Measurements from ENCODE around the gene ZNF77.

- TF ChIP-seq CTCF (IDR thresholded peaks at IDR 0.05) (no peak), POLR2A (IDR thresholded peaks at IDR 0.05) (no peak)
Measured at GRCh38 chr19:2923510-2923909, 21.3 kb downstream of the ZNF77 start.

All from ovary (tissue), 3 donors.